HepG2 (cell line): Measurements from ENCODE around the gene SLC13A5. TPM values are rescaled to one million over a fixed set of nuclear protein-coding genes. Genes with fewer than 3 reads are reported as not detected.

ENCODE experiments used
- ATF2 ChIP-seq: sonication (generic); formaldehyde crosslinking; IDR thresholded peaks from 2 replicates; pipeline ENCODE4 v1.4.0; 2020; ENCODE audit warnings: missing genetic modification reagents
- BRD4 ChIP-seq: sonication (generic); formaldehyde crosslinking; IDR thresholded peaks from 2 replicates; pipeline ENCODE4 v1.4.0; 2020; ENCODE audit warnings: missing genetic modification reagents
- CENPBD1 ChIP-seq: sonication (generic); formaldehyde crosslinking; IDR thresholded peaks from 2 replicates; pipeline ENCODE4 v1.8.0; 2022; ENCODE audit warnings: missing genetic modification reagents, low read depth, mild to moderate bottlenecking, borderline replicate concordance
- CREM ChIP-seq, 2 experiments: sonication (generic) in 1 of 2; formaldehyde crosslinking in 1 of 2; IDR thresholded peaks; 2 replicates each; pipeline versions ENCODE4 v1.4.0 to v1.6.1; 2016 to 2020; ENCODE audit warnings: antibody characterized with exemption in 1 of 2, mild to moderate bottlenecking in 1 of 2, missing genetic modification reagents in 1 of 2
- FUBP1 ChIP-seq: sonication (generic); formaldehyde crosslinking; IDR thresholded peaks from 2 replicates; pipeline ENCODE4 v1.5.1; 2020; ENCODE audit warnings: missing genetic modification reagents, mild to moderate bottlenecking, borderline replicate concordance
- GABPB1 ChIP-seq: IDR thresholded peaks from 2 replicates; pipeline ENCODE4 v1.6.1; 2016; ENCODE audit warnings: mild to moderate bottlenecking, missing genetic modification reagents, moderate library complexity, missing compliant biosample characterization
- HNRNPLL ChIP-seq: fragments of 200-400 bp; formaldehyde crosslinking; IDR thresholded peaks from 2 replicates; pipeline ENCODE4 v1.6.1; 2017; ENCODE audit warnings: mild to moderate bottlenecking, low read depth, low read length; ENCODE audit not compliant: poor library complexity, severe bottlenecking
- IKZF4 ChIP-seq: sonication (generic); formaldehyde crosslinking; IDR thresholded peaks from 2 replicates; pipeline ENCODE4 v1.5.1; 2020; ENCODE audit warnings: borderline replicate concordance, mild to moderate bottlenecking, low read depth, missing genetic modification reagents; ENCODE audit errors: not compliant biosample characterization
- KLF12 ChIP-seq: sonication (generic); formaldehyde crosslinking; IDR thresholded peaks from 2 replicates; pipeline ENCODE4 v1.4.0; 2020; ENCODE audit warnings: missing genetic modification reagents, borderline replicate concordance
- KMT2A ChIP-seq: sonication (generic); formaldehyde crosslinking; IDR thresholded peaks from 2 replicates; pipeline ENCODE4 v1.4.0; 2020; ENCODE audit warnings: missing genetic modification reagents
- MXI1 ChIP-seq: IDR thresholded peaks from 3 replicates; pipeline ENCODE4 v1.6.1; 2012; ENCODE audit warnings: low read depth, low read length, inconsistent platforms, borderline replicate concordance
- POLR2G ChIP-seq: fragments of 200-400 bp; formaldehyde crosslinking; IDR thresholded peaks from 2 replicates; pipeline ENCODE4 v1.6.1; 2018; ENCODE audit warnings: mild to moderate bottlenecking, low read depth, low read length, moderate library complexity
- PRDM4 ChIP-seq: sonication (generic); formaldehyde crosslinking; IDR thresholded peaks from 2 replicates; pipeline ENCODE4 v1.9.0; 2021; ENCODE audit warnings: missing genetic modification reagents, borderline replicate concordance
- PTBP1 ChIP-seq: fragments of 200-400 bp; formaldehyde crosslinking; IDR thresholded peaks from 2 replicates; pipeline ENCODE4 v1.6.1; 2018; ENCODE audit warnings: low read length, low read depth; ENCODE audit not compliant: poor library complexity, severe bottlenecking
- REXO4 ChIP-seq: sonication (generic); formaldehyde crosslinking; IDR thresholded peaks from 2 replicates; pipeline ENCODE4 v1.8.0; 2022; ENCODE audit warnings: missing genetic modification reagents, mild to moderate bottlenecking, borderline replicate concordance
- RFX3 ChIP-seq: IDR thresholded peaks from 2 replicates; pipeline ENCODE4 v1.6.1; 2016; ENCODE audit warnings: missing biosample characterization, missing genetic modification reagents
- SP4 ChIP-seq: sonication (generic); formaldehyde crosslinking; IDR thresholded peaks from 2 replicates; pipeline ENCODE4 v1.8.1; 2023; ENCODE audit warnings: mild to moderate bottlenecking, missing genetic modification reagents
- SRY ChIP-seq: sonication (generic); formaldehyde crosslinking; IDR thresholded peaks from 2 replicates; pipeline ENCODE4 v1.8.0; 2022; ENCODE audit warnings: mild to moderate bottlenecking, missing genetic modification reagents
- TAF15 ChIP-seq: fragments of 200-400 bp; formaldehyde crosslinking; IDR thresholded peaks from one replicate; pipeline ENCODE4 v1.6.1; 2018; ENCODE audit warnings: mild to moderate bottlenecking, low read depth, low read length; ENCODE audit not compliant: poor library complexity, severe bottlenecking
- ZKSCAN8 ChIP-seq: IDR thresholded peaks from 2 replicates; pipeline ENCODE4 v1.6.1; 2016; ENCODE audit warnings: borderline replicate concordance, missing genetic modification reagents, missing compliant biosample characterization
- ZNF275 ChIP-seq: sonication (generic); formaldehyde crosslinking; IDR thresholded peaks from 2 replicates; pipeline ENCODE4 v1.8.0; 2022; ENCODE audit warnings: missing genetic modification reagents, mild to moderate bottlenecking, inconsistent platforms, borderline replicate concordance
- polyA plus RNA-seq, 8 experiments: library from polyadenylated mRNA; depleted of rRNA in 3 of 8; stranded (reverse) in 7 of 8; unstranded in 1 of 8; fragments of >200 nt; fragmentation: Illumina TruSeq in 4 of 8; extraction: Trizol in 4 of 8; gene quantifications; 2 replicates each; pipeline versions ENCODE4 v1.2.1 to v1.2.3, GENCODE V29; 2011 to 2016; ENCODE audit warnings: low read depth in 4 of 8, missing spikeins in 1 of 8, mixed read lengths in 1 of 8; ENCODE audit not compliant: insufficient read depth in 1 of 8
- total RNA-seq, 5 experiments: library from RNA; depleted of rRNA; stranded (reverse); fragments of >200 nt; fragmentation: Illumina TruSeq; extraction: Trizol; gene quantifications; 2 replicates each; pipeline ENCODE4 v1.2.3, GENCODE V29; 2016; ENCODE audit warnings: low read depth in 1 of 5

SLC13A5 gene
- total and polyA plus RNA-seq, 2 of the 13 experiments (the other 11 are each of a cell fraction or from before 2014, with no cell fraction given), result 42.8 to 310 TPM

- TF ChIP-seq CENPBD1, result 0 out of 2 replicates have a peak, but pooled peaks have one; percentile 67
- TF ChIP-seq ZNF275 (CRISPR knock-in tag), result no peak
- TF ChIP-seq MXI1, result peak; percentile 91; the same call in 1 of the 3 replicates
- TF ChIP-seq TAF15, result no peak
- TF ChIP-seq RFX3, result peak; percentile 83
- peak; percentile 59 for TF ChIP-seq CREM (IDR thresholded peaks at IDR 0.05)
- no peak for TF ChIP-seq CREM (CRISPR knock-in tag; IDR thresholded peaks at IDR 0.05)
- no peak for TF ChIP-seq REXO4 (CRISPR knock-in tag)
- TF ChIP-seq KMT2A (CRISPR knock-in tag), result peak; percentile 45; the same call in 1 of the 2 replicates
- peak; percentile 66 for TF ChIP-seq KLF12 (CRISPR knock-in tag)
- no peak for TF ChIP-seq SRY (CRISPR knock-in tag)
- 0 out of 2 replicates have a peak, but pooled peaks have one; percentile 47 for TF ChIP-seq BRD4 (CRISPR knock-in tag)
- no peak for TF ChIP-seq IKZF4 (CRISPR knock-in tag)
- peak; percentile 71 for TF ChIP-seq HNRNPLL
- TF ChIP-seq PRDM4 (CRISPR knock-in tag), result 0 out of 2 replicates have a peak, but pooled peaks have one; percentile 5
- no peak for TF ChIP-seq ZKSCAN8 (CRISPR knock-in tag)
- TF ChIP-seq POLR2G, result peak; percentile 83
- TF ChIP-seq PTBP1, result no peak
- no peak for TF ChIP-seq FUBP1
- TF ChIP-seq SP4 (CRISPR knock-in tag), result peak; percentile 93
- TF ChIP-seq GABPB1 (CRISPR knock-in tag), result peak; percentile 94
- TF ChIP-seq ATF2 (CRISPR knock-in tag), result 0 out of 2 replicates have a peak, but pooled peaks have one; percentile 8
Observed at GRCh38 chr17:6651354-6651918, 61.7 kb downstream of the SLC13A5 start, which contains the start of the genes C17orf100 and MED31 (continued).
